ENCODE results near the gene OTOP2.

GRCh38 chr17:74964246-74964761, 40.2 kb downstream of the OTOP2 start:
- no peak for TF ChIP-seq POLR2AphosphoS5 (IDR thresholded peaks at IDR 0.05)
- TF ChIP-seq POLR2A (IDR thresholded peaks at IDR 0.05; ENCODE audit: low read depth), result no peak
- TF ChIP-seq CTCF (IDR thresholded peaks at IDR 0.05), result no peak
- TF ChIP-seq EP300 (IDR thresholded peaks at IDR 0.05), result no peak

Data from esophagus muscularis mucosa (tissue), 4 donors.